Measurements from ENCODE around the gene AAK1. TPM values are rescaled to one million over a fixed set of nuclear protein-coding genes. Genes with fewer than 3 reads are reported as not detected.
"Not testable (repeated sequence)": the region's sequence is repeated elsewhere in the genome, so short reads cannot be mapped to it uniquely, and the experiment has no call there.

The AAK1 gene
- total RNA-seq, 3 donors from 2014 or later (not counting 1 experiment from before 2014, with no cell fraction given) = 174 to 249 (median 204) TPM

DNA sequence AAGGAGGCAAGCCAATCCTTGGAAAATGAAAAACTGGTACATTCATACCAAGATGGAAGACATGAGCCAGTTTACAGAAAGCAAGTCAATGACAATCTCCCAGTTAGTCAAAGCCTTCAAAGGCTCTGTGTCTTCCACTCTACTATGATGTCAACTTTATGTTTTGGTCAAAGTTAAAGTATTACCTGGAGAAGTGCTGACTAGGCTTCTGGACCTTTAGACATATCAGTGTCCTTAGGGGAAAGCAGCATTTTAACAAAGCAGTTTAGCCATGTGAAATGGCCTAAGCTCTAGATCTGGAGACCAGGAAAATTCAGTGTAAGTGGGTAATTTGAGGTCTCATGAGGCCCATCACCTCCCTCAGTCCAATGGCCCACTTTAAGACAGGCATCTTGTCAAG is 30.8 kb downstream of the AAK1 start:
- DNase-seq = no peak
- Mint-ChIP-seq H3K4me1 (peaks cover 11 to 25% of the 10 kb centered on the region in 2 donors), H3K4me3 (no peak overlapping the region), H3K27ac (peak overlapping the region in 1 of 2 donors; percentile 32), H3K36me3 (no peaks in the 10 kb centered on the region), H3K27me3 (ENCODE audit: low read depth in 2 of 2) (no peaks in the 10 kb centered on the region), H3K9me3 (no peaks in the 10 kb centered on the region)
- ATAC-seq = no peak
- peaks cover 41% of the 10 kb centered on the region for H3K4me1 ChIP-seq (ENCODE audit: control insufficient read depth, insufficient read depth, low read length)
- intact Hi-C loops (cut with micrococcal nuclease) = no loop called here
- TF ChIP-seq, protein P1, sequence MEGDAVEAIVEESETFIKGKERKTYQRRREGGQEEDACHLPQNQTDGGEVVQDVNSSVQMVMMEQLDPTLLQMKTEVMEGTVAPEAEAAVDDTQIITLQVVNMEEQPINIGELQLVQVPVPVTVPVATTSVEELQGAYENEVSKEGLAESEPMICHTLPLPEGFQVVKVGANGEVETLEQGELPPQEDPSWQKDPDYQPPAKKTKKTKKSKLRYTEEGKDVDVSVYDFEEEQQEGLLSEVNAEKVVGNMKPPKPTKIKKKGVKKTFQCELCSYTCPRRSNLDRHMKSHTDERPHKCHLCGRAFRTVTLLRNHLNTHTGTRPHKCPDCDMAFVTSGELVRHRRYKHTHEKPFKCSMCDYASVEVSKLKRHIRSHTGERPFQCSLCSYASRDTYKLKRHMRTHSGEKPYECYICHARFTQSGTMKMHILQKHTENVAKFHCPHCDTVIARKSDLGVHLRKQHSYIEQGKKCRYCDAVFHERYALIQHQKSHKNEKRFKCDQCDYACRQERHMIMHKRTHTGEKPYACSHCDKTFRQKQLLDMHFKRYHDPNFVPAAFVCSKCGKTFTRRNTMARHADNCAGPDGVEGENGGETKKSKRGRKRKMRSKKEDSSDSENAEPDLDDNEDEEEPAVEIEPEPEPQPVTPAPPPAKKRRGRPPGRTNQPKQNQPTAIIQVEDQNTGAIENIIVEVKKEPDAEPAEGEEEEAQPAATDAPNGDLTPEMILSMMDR (IDR thresholded peaks at IDR 0.05) = no peak
- no peak overlapping the region for H3K4me3 ChIP-seq (ENCODE audit: low read length)
- no peaks in the 10 kb centered on the region for H3K27me3 ChIP-seq (ENCODE audit: control insufficient read depth, insufficient read depth, low read length)
- no peak overlapping the region for H3K27ac ChIP-seq (ENCODE audit: low read length)
- no peaks in the 10 kb centered on the region for H3K9me3 ChIP-seq (ENCODE audit: control insufficient read depth, insufficient read depth, low read length)
- H3K36me3 ChIP-seq (ENCODE audit: control insufficient read depth, insufficient read depth, low read length) = no peaks in the 10 kb centered on the region

DNA sequence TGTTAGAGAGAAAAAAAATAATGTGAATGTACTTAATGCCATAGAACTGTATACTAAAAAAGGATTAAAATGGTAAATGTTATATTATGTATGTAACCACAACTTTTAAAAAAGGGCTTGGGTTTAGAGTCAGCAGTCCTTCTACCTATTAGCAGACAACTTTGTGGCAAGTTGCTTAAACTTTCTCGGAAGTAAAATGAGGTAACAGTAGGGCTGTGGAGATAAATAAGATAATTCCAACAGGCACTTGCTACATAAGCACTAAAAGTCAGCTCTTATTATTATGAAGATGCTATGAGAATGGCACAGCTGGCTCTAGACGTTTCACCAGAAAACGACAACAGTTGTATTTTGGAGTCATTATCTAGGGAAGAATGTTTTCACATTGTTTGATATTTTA is 31.3 kb downstream of the AAK1 start:
- H3K27me3 ChIP-seq (ENCODE audit: control insufficient read depth, insufficient read depth, low read length) = no peaks in the 10 kb centered on the region
- no peaks in the 10 kb centered on the region for H3K9me3 ChIP-seq (ENCODE audit: control insufficient read depth, insufficient read depth, low read length)
- intact Hi-C loops (cut with micrococcal nuclease) = no loop called here
- no peaks in the 10 kb centered on the region for H3K36me3 Mint-ChIP-seq
- WGBS (ENCODE audit: insufficient coverage) = 83% methylated on average over 2 of the region's 3 CpGs
- H3K4me3 ChIP-seq (ENCODE audit: low read length) = no peak overlapping the region
- no peaks in the 10 kb centered on the region for H3K9me3 Mint-ChIP-seq
- H3K36me3 ChIP-seq (ENCODE audit: control insufficient read depth, insufficient read depth, low read length) = no peaks in the 10 kb centered on the region
- H3K4me1 Mint-ChIP-seq = peaks cover 16 to 30% of the 10 kb centered on the region in 2 donors
- peak overlapping the region in 1 of 2 donors; percentile 32 for H3K27ac Mint-ChIP-seq
- TF ChIP-seq, protein P1 (IDR thresholded peaks at IDR 0.05) = no peak
- H3K4me1 ChIP-seq (ENCODE audit: control insufficient read depth, insufficient read depth, low read length) = peaks cover 43% of the 10 kb centered on the region
- DNase-seq (no peak), ATAC-seq (peak in 1 of 3 donors; percentile 46)
- H3K27me3 Mint-ChIP-seq (ENCODE audit: low read depth in 2 of 2) = no peaks in the 10 kb centered on the region
- H3K27ac ChIP-seq (ENCODE audit: low read length) = no peak overlapping the region
- no peak overlapping the region for H3K4me3 Mint-ChIP-seq

DNA sequence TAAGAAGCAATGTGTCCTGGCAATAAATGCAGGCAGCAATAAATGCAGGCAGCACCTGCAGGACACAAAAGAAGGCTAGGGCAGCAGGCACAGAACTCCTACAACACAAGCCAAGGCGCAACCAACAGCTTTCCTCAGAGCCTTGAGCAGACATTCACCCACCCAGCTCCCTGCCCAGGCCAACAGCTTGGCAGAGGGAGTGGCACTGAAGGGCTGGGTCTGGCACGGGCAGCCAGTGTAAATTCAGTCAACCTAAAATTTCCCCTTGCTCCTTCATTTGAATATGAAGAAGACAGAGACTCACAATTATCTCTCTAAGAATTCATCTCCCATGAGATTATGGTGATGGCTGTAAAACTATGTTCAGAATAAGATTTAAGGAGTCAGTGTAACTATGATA is 35.4 kb downstream of the AAK1 start:
- peaks cover 22% of the 10 kb centered on the region for H3K4me1 ChIP-seq (ENCODE audit: control insufficient read depth, insufficient read depth, low read length)
- Mint-ChIP-seq H3K4me3 (no peak overlapping the region), H3K36me3 (no peaks in the 10 kb centered on the region), H3K9me3 (peaks cover 0 to 4% of the 10 kb centered on the region in 2 donors), H3K27ac (peak overlapping the region; percentile 0 to 62), H3K4me1 (peaks cover 57 to 69% of the 10 kb centered on the region in 2 donors), H3K27me3 (ENCODE audit: low read depth in 2 of 2) (no peaks in the 10 kb centered on the region)
- WGBS (ENCODE audit: insufficient coverage) = 64% methylated on average over 2 of the region's 2 CpGs
- intact Hi-C loops (cut with micrococcal nuclease) = no loop called here
- H3K9me3 ChIP-seq (ENCODE audit: control insufficient read depth, insufficient read depth, low read length) = no peaks in the 10 kb centered on the region
- ATAC-seq (no peak), DNase-seq (no peak)
- no peaks in the 10 kb centered on the region for H3K36me3 ChIP-seq (ENCODE audit: control insufficient read depth, insufficient read depth, low read length)
- no peak overlapping the region for H3K27ac ChIP-seq (ENCODE audit: low read length)
- no peak overlapping the region for H3K4me3 ChIP-seq (ENCODE audit: low read length)
- TF ChIP-seq, protein P1 (IDR thresholded peaks at IDR 0.05) = no peak
- H3K27me3 ChIP-seq (ENCODE audit: control insufficient read depth, insufficient read depth, low read length) = no peaks in the 10 kb centered on the region

DNA sequence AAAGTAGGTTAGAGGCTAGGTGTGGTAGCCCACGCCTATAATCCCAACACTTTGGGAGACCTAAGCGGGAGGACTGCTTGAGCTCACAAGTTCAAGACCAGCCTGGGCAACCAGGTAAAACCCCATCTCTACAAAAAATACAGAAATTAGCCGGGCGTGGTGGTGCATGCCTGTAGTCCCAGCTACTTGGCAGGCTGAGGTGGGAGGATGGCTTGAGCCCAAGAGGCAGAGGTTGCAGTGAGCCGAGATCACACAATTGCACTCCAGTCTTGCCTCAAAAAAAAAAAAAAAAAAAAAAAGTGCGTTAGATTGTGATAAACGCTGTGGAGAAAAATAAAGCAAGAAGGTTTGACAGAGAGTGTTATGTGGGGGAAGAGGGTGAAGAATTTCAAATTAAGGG is 36.8 kb downstream of the AAK1 start:
- H3K4me3 ChIP-seq (ENCODE audit: low read length); H3K9me3 Mint-ChIP-seq; H3K4me3 Mint-ChIP-seq; H3K36me3 ChIP-seq (ENCODE audit: control insufficient read depth, insufficient read depth, low read length); intact Hi-C loops (cut with micrococcal nuclease); H3K36me3 Mint-ChIP-seq; ATAC-seq; H3K9me3 ChIP-seq (ENCODE audit: control insufficient read depth, insufficient read depth, low read length); H3K27me3 ChIP-seq (ENCODE audit: control insufficient read depth, insufficient read depth, low read length); DNase-seq; H3K27ac ChIP-seq (ENCODE audit: low read length); H3K27me3 Mint-ChIP-seq (ENCODE audit: low read depth in 2 of 2): not testable (repeated sequence)
- H3K4me1 ChIP-seq (ENCODE audit: control insufficient read depth, insufficient read depth, low read length) = peaks cover 22% of the 10 kb centered on the region
- Mint-ChIP-seq H3K4me1 (peaks cover 64 to 72% of the 10 kb centered on the region in 2 donors), H3K27ac (peak overlapping the region in 1 of 2 donors; percentile 13)
- WGBS (ENCODE audit: insufficient coverage) = 93% methylated on average over 6 of the region's 7 CpGs

Measured in natural killer cell (primary cell).